Adrenal gland (tissue), 12 donors: Measurements from ENCODE around the gene GMDS. TPM values are rescaled to one million over a fixed set of nuclear protein-coding genes. Genes with fewer than 3 reads are reported as not detected.

Experiments
- DNase-seq, 7 donors: peaks; one replicate each; pipeline ENCODE4 v3.0.0-alpha.2; 2019 to 2020
- H3K27ac ChIP-seq, 5 donors: fragments of 200-600 bp; sonication (generic) in 4 of 5; 1 replicate in 3 of 5; 2 replicates in 2 of 5; pipeline versions ENCODE4 v1.5.1 to v1.8.0; 2016 to 2020; ENCODE audit warnings: mild to moderate bottlenecking in 1 of 5
- H3K27me3 ChIP-seq: fragments of 200-600 bp; 2 replicates; pipeline ENCODE4 v1.8.0; 2021
- H3K36me3 ChIP-seq, 2 donors: fragments of 200-600 bp; replicated peaks in 1 of 2; 1 replicate in 1 of 2; 2 replicates in 1 of 2; pipeline versions ENCODE4 v1.5.1 to v1.8.0; 2018 to 2022
- H3K4me1 ChIP-seq, 2 donors: fragments of 200-600 bp; replicated peaks in 1 of 2; 1 replicate in 1 of 2; 2 replicates in 1 of 2; pipeline versions ENCODE4 v1.5.1 to v1.8.0; 2018 to 2021
- H3K4me3 ChIP-seq, 4 donors: fragments of 200-600 bp; sonication (generic) in 3 of 4; one replicate each; pipeline ENCODE4 v1.5.1; 2016 to 2018
- H3K9me3 ChIP-seq, 3 donors: fragments of 200-600 bp; sonication (generic) in 1 of 3; replicated peaks in 1 of 3; 1 replicate in 2 of 3; 2 replicates in 1 of 3; pipeline versions ENCODE4 v1.5.1 to v1.8.0; 2016 to 2021
- CTCF ChIP-seq, 6 experiments: fragments of 450-650 bp in 4 of 6; fragments of 200-600 bp in 2 of 6; sonication (generic) in 1 of 6; IDR thresholded peaks; 1 replicate in 5 of 6; 2 replicates in 1 of 6; pipeline versions ENCODE4 v1.5.1 to v1.8.0; 2016 to 2021; ENCODE audit warnings: antibody characterized with exemption in 6 of 6, mild to moderate bottlenecking in 2 of 6, moderate library complexity in 1 of 6
- POLR2A ChIP-seq, 2 donors: fragments of 450-650 bp; IDR thresholded peaks; one replicate each; pipeline ENCODE4 v1.6.1; 2017; ENCODE audit warnings: antibody characterized with exemption in 2 of 2, mild to moderate bottlenecking in 2 of 2, moderate library complexity in 1 of 2
- WGBS, 4 donors: extraction: QIAGEN DNeasy Blood & Tissue Kit in 2 of 4; methylation state at CpG; one replicate each; pipeline versions ENCODE4 v1.1.5 to v1.1.7; 2013 to 2017; 5-methylcytosine and 5-hydroxymethylcytosine counted together
- intact Hi-C, 2 donors: fragments of 100-400 bp; cut with DNase I; formaldehyde crosslinking; loops; one replicate each; pipeline versions ENCODE4 v1.14.1 to v1.15.0; 2022 to 2023
- polyA plus RNA-seq, 3 donors: library from polyadenylated mRNA; stranded (reverse); fragments of 200-250 nt in 2 of 3; fragments of 350-450 nt in 1 of 3; fragmentation: Illumina TruSeq in 1 of 3; extraction: RNeasy Lipid Tissue Mini Kit (QIAGEN cat#74804) in 1 of 3; gene quantifications; one replicate each; pipeline ENCODE4 v1.2.3, GENCODE V29; 2013 to 2014
- total RNA-seq, 9 donors: library from RNA; depleted of rRNA in 4 of 9; stranded (reverse); fragments of >200 nt in 4 of 9; fragments of 120-200 nt in 1 of 9; fragmentation: NEBNext Ultra II Directional in 1 of 9; extraction: Animal tissue kit (Norgen Biotek cat#: 25700) in 1 of 9; gene quantifications; one replicate each; pipeline versions ENCODE4 v1.1.0 to v1.2.4, GENCODE V29; 2013 to 2023
- donor health status: healthy with polysubstance abuse.
- donor health status: Bipolar disorder and iron deficiency.
- donor health status: DM: yes; HTN: yes; CAD: no.
- donor health status: DM: no; HTN: no; CAD: no.
- donor health status: DM: no; HTN: no; CAD: no.
- donor health status: DM: yes; HTN: yes; CAD: no.

Gene GMDS
- total and polyA plus RNA-seq, 12 donors: 8.5 to 39.2 (median 15.2) TPM

- Histone ChIP-seq H3K27me3 (no peaks in the 10 kb centered on the region), H3K27ac (no peak overlapping the region), H3K36me3 (no peaks in the 10 kb centered on the region), H3K9me3 (no peaks in the 10 kb centered on the region), H3K4me3 (no peak overlapping the region), H3K4me1 (no peaks in the 10 kb centered on the region)
- TF ChIP-seq POLR2A (IDR thresholded peaks at IDR 0.05) (no peak), CTCF (IDR thresholded peaks at IDR 0.05) (no peak)
- 90 to 93% (median 92%) methylated on average over 6 of the region's 6 CpGs for WGBS, 4 donors
- intact Hi-C loops: no loop called here
- no peak for DNase-seq
Measured at GRCh38 chr6:1806935-1807334, 438.5 kb downstream of the GMDS start.

GRCh38 chr6:1802491-1803395 lies 442.7 kb downstream of the GMDS start:
- Histone ChIP-seq H3K9me3 (no peaks in the 10 kb centered on the region), H3K27ac (peak overlapping the region in 1 of 5 donors; percentile 53), H3K4me3 (no peak overlapping the region), H3K27me3 (no peaks in the 10 kb centered on the region), H3K36me3 (no peaks in the 10 kb centered on the region), H3K4me1 (no peaks in the 10 kb centered on the region)
- TF ChIP-seq CTCF (IDR thresholded peaks at IDR 0.05) (no peak), POLR2A (IDR thresholded peaks at IDR 0.05) (no peak)
- intact Hi-C loops: no loop called here
- no peak for DNase-seq
- WGBS, 4 donors: 71 to 78% (median 76%) methylated on average over 17 of the region's 17 CpGs

- WGBS, 4 donors: 90 to 94% (median 92%) methylated on average over 7 of the region's 7 CpGs
Measured at GRCh38 chr6:1801401-1801800, 444.0 kb downstream of the GMDS start.

GRCh38 chr6:1800845-1801244 lies 444.6 kb downstream of the GMDS start:
- H3K4me3 ChIP-seq: no peak overlapping the region
- intact Hi-C loops: no loop called here
- H3K4me1 ChIP-seq: no peaks in the 10 kb centered on the region
- TF ChIP-seq POLR2A (IDR thresholded peaks at IDR 0.05): no peak
- TF ChIP-seq CTCF (IDR thresholded peaks at IDR 0.05): no peak
- no peaks in the 10 kb centered on the region for H3K9me3 ChIP-seq
- no peak for DNase-seq
- WGBS, 4 donors: 84 to 91% (median 90%) methylated on average over 4 of the region's 4 CpGs
- no peak overlapping the region for H3K27ac ChIP-seq
- H3K36me3 ChIP-seq: no peaks in the 10 kb centered on the region
- no peaks in the 10 kb centered on the region for H3K27me3 ChIP-seq

More at GRCh38 chr6:1801401-1801800, 444.0 kb downstream of the GMDS start:
- Histone ChIP-seq H3K36me3 (no peaks in the 10 kb centered on the region), H3K27me3 (no peaks in the 10 kb centered on the region), H3K4me3 (no peak overlapping the region), H3K4me1 (no peaks in the 10 kb centered on the region), H3K27ac (no peak overlapping the region), H3K9me3 (no peaks in the 10 kb centered on the region)
- intact Hi-C loops: no loop called here
- DNase-seq: no peak
- TF ChIP-seq POLR2A (IDR thresholded peaks at IDR 0.05) (no peak), CTCF (IDR thresholded peaks at IDR 0.05) (no peak)
